HEK293 (cell line): ENCODE measurements around the gene CCDC8.

Experiments used
- CTCF ChIP-seq: fragments of 450-650 bp; formaldehyde crosslinking; IDR thresholded peaks from 2 replicates; pipeline ENCODE4 v1.5.1; 2016; ENCODE audit warnings: missing biosample characterization, missing genetic modification characterization
- GLI2 ChIP-seq: fragments of 450-650 bp; formaldehyde crosslinking; IDR thresholded peaks from 2 replicates; pipeline ENCODE4; 2017; ENCODE audit warnings: missing biosample characterization, missing genetic modification characterization, low read depth, borderline replicate concordance
- GLI4 ChIP-seq: fragments of 450-650 bp; formaldehyde crosslinking; IDR thresholded peaks from 2 replicates; pipeline ENCODE4 v1.5.1; 2016; ENCODE audit warnings: missing biosample characterization, missing genetic modification characterization
- SETDB1 ChIP-seq: IDR thresholded peaks from one replicate; pipeline ENCODE4 v1.6.1; 2017; ENCODE audit warnings: mild to moderate bottlenecking, low read length, moderate library complexity, mixed read lengths; ENCODE audit not compliant: insufficient read length
- TCF7L2 ChIP-seq: IDR thresholded peaks from 2 replicates; pipeline ENCODE4 v1.6.1; 2011; ENCODE audit warnings: low read depth, mild to moderate bottlenecking, inconsistent platforms, low read length, moderate library complexity, borderline replicate concordance
- YY1 ChIP-seq: fragments of 450-650 bp; formaldehyde crosslinking; IDR thresholded peaks from 2 replicates; pipeline ENCODE4 v1.5.1; 2018; ENCODE audit warnings: missing biosample characterization, missing genetic modification characterization
- ZNF274 ChIP-seq, 2 experiments: fragments of 200-500 bp in 1 of 2; fragments of 450-650 bp in 1 of 2; sonication (Bioruptor generic) in 1 of 2; formaldehyde crosslinking in 1 of 2; IDR thresholded peaks; 2 replicates each; pipeline versions ENCODE4 v1.5.1 to v1.6.1; 2014 to 2016; ENCODE audit warnings: borderline replicate concordance in 1 of 2, inconsistent platforms in 1 of 2, low read length in 1 of 2, missing biosample characterization in 1 of 2, missing genetic modification characterization in 1 of 2
- ZNF280D ChIP-seq: fragments of 450-650 bp; formaldehyde crosslinking; IDR thresholded peaks from 2 replicates; pipeline ENCODE4 v1.5.1; 2016; ENCODE audit warnings: missing biosample characterization, missing genetic modification characterization
- ZNF473 ChIP-seq: fragments of 450-650 bp; formaldehyde crosslinking; IDR thresholded peaks from 2 replicates; pipeline ENCODE4 v1.5.1; 2017; ENCODE audit warnings: missing biosample characterization, missing genetic modification characterization
- ZNF521 ChIP-seq: fragments of 450-650 bp; formaldehyde crosslinking; IDR thresholded peaks from 2 replicates; pipeline ENCODE4 v1.5.1; 2017; ENCODE audit warnings: missing biosample characterization, mild to moderate bottlenecking, missing genetic modification characterization
- ZNF529 ChIP-seq: fragments of 450-650 bp; formaldehyde crosslinking; IDR thresholded peaks from 2 replicates; pipeline ENCODE4 v1.5.1; 2017; ENCODE audit warnings: missing genetic modification characterization, missing biosample characterization; ENCODE audit not compliant: insufficient replicate concordance
- ZNF548 ChIP-seq: fragments of 450-650 bp; formaldehyde crosslinking; IDR thresholded peaks from 2 replicates; pipeline ENCODE4 v1.5.1; 2016; ENCODE audit warnings: missing biosample characterization, missing genetic modification characterization
- ZSCAN4 ChIP-seq: fragments of 450-650 bp; formaldehyde crosslinking; IDR thresholded peaks from 2 replicates; pipeline ENCODE4 v1.5.1; 2017; ENCODE audit warnings: missing biosample characterization, missing genetic modification characterization

GRCh38 chr19:46361915-46362314, 51.4 kb downstream of the CCDC8 start:
- TF ChIP-seq CTCF (tag by site-specific recombination) (no peak), TCF7L2 (no peak), ZNF529 (tag by site-specific recombination) (no peak), ZNF548 (no peak), GLI2 (tag by site-specific recombination) (no peak), ZSCAN4 (tag by site-specific recombination) (no peak), ZNF274 (IDR thresholded peaks at IDR 0.05; ENCODE audit: low read length) (no peak), ZNF274 (tag by site-specific recombination; IDR thresholded peaks at IDR 0.05; ENCODE audit: borderline replicate concordance) (no peak), ZNF473 (tag by site-specific recombination) (no peak), SETDB1 (no peak), GLI4 (no peak), YY1 (tag by site-specific recombination) (no peak), ZNF521 (tag by site-specific recombination) (no peak), ZNF280D (tag by site-specific recombination) (no peak)
